H1 (cell line): ENCODE data around the gene DPP4. TPM values are rescaled to one million over a fixed set of nuclear protein-coding genes. Genes with fewer than 3 reads are reported as not detected.

ENCODE experiments used
- CTCF ChIA-PET: fragments of 300-600 bp; sonication (Branson Sonifier 250); formaldehyde crosslinking; loops from one replicate; lab custom pipeline; 2021; ENCODE audit not compliant: partially characterized antibody; lab: Charles Lee
- POLR2A ChIA-PET: fragments of 300-600 bp; sonication (Branson Sonifier 250); formaldehyde crosslinking; loops from one replicate; lab custom pipeline; 2021; ENCODE audit warnings: inconsistent platforms; ENCODE audit not compliant: partially characterized antibody; lab: Charles Lee
- DNase-seq, 2 experiments: peaks; one replicate each; pipeline versions ENCODE4 v3.0.0 to v3.0.0-alpha.2; 2010 to 2022; ENCODE audit warnings: low spot score in 2 of 2, low read depth in 1 of 2, mixed read lengths in 1 of 2
- FAIRE-seq: peaks from 2 replicates; lab custom pipeline; 2011; peaks lifted over from hg19 to GRCh38; lab: Jason Lieb, UNC
- H2AFZ ChIP-seq: 2 replicates; pipeline ENCODE4 v1.8.1; 2012; ENCODE audit warnings: low read length, inconsistent platforms
- H2AK5ac ChIP-seq: 2 replicates; pipeline ENCODE4 v1.6.1; 2013; ENCODE audit warnings: low read depth, low read length
- H2BK120ac ChIP-seq: replicated peaks from 2 replicates; pipeline ENCODE3; 2013; ENCODE audit warnings: low read depth, low read length, inconsistent platforms
- H2BK12ac ChIP-seq: 2 replicates; pipeline ENCODE4 v1.6.1; 2013; ENCODE audit warnings: low read depth, low read length
- H2BK15ac ChIP-seq: 2 replicates; pipeline ENCODE4 v1.6.1; 2013; ENCODE audit warnings: low read length
- H2BK20ac ChIP-seq: 2 replicates; pipeline ENCODE4 v1.6.1; 2013; ENCODE audit warnings: low read length
- H2BK5ac ChIP-seq: 2 replicates; pipeline ENCODE4 v1.6.1; 2013; ENCODE audit warnings: low read depth, low read length
- H3K14ac ChIP-seq: 2 replicates; pipeline ENCODE4 v1.6.1; 2013; ENCODE audit warnings: inconsistent platforms; ENCODE audit not compliant: insufficient read length
- H3K18ac ChIP-seq: 2 replicates; pipeline ENCODE4 v1.6.1; 2013; ENCODE audit warnings: low read length; ENCODE audit errors: extremely low read depth
- H3K23ac ChIP-seq: 2 replicates; pipeline ENCODE4 v1.6.1; 2013; ENCODE audit warnings: inconsistent platforms; ENCODE audit not compliant: insufficient read length
- H3K23me2 ChIP-seq: 2 replicates; pipeline ENCODE4 v1.6.1; 2013; ENCODE audit warnings: low read depth, low read length
- H3K27ac ChIP-seq: 2 replicates; pipeline ENCODE4 v1.6.1; 2011; ENCODE audit warnings: low read depth, low read length, inconsistent platforms
- H3K27me3 ChIP-seq, 4 experiments: replicated peaks in 1 of 4; 1 replicate in 1 of 4; 2 replicates in 3 of 4; pipeline versions ENCODE4 v1.6.1 to v1.8.1; 2011 to 2013; ENCODE audit warnings: low read length in 3 of 4, mild to moderate bottlenecking in 3 of 4, inconsistent platforms in 2 of 4, mixed read lengths in 2 of 4, moderate library complexity in 1 of 4; ENCODE audit not compliant: control insufficient read depth in 3 of 4, insufficient read depth in 3 of 4; ENCODE audit errors: extremely low read depth in 1 of 4
- H3K36me3 ChIP-seq, 4 experiments: 2 replicates each; pipeline versions ENCODE4 v1.6.1 to v1.8.1; 2011 to 2013; ENCODE audit warnings: mild to moderate bottlenecking in 4 of 4, low read length in 3 of 4, moderate library complexity in 2 of 4, control low read depth in 1 of 4, inconsistent platforms in 1 of 4; ENCODE audit not compliant: insufficient read depth in 4 of 4, control insufficient read depth in 2 of 4
- H3K4ac ChIP-seq: replicated peaks from 2 replicates; pipeline ENCODE3; 2013; ENCODE audit warnings: low read length, low read depth, mixed read lengths, inconsistent platforms; ENCODE audit not compliant: insufficient read length
- H3K4me1 ChIP-seq, 4 experiments: replicated peaks in 1 of 4; 1 replicate in 1 of 4; 2 replicates in 3 of 4; pipeline versions ENCODE4 v1.6.1 to v1.8.1; 2011 to 2013; ENCODE audit warnings: low read length in 3 of 4, inconsistent platforms in 2 of 4, mixed read lengths in 1 of 4; ENCODE audit not compliant: insufficient read depth in 4 of 4, control insufficient read depth in 3 of 4
- H3K4me2 ChIP-seq, 2 experiments: 2 replicates each; pipeline versions ENCODE4 v1.6.1 to v1.8.1; 2011 to 2013; ENCODE audit warnings: low read depth in 2 of 2, low read length in 2 of 2, control low read depth in 1 of 2, inconsistent platforms in 1 of 2, mild to moderate bottlenecking in 1 of 2; ENCODE audit not compliant: insufficient read depth in 1 of 2
- H3K4me3 ChIP-seq, 4 experiments: fragments of 200-600, 300-600 bp in 1 of 4; sonication (generic), shearing (Covaris generic), sonication (Bioruptor Twin) in 1 of 4; 2 replicates each; pipeline versions ENCODE4 v1.5.1 to v1.8.1; 2011 to 2016; ENCODE audit warnings: low read length in 4 of 4, low read depth in 3 of 4, control low read depth in 2 of 4, inconsistent platforms in 2 of 4, mild to moderate bottlenecking in 2 of 4, mixed read lengths in 1 of 4, moderate library complexity in 1 of 4; ENCODE audit not compliant: insufficient read depth in 2 of 4; ENCODE audit errors: extremely low read depth in 1 of 4
- H3K56ac ChIP-seq: replicated peaks from 2 replicates; pipeline ENCODE3; 2013; ENCODE audit warnings: low read depth, mild to moderate bottlenecking, mixed read lengths, low read length, inconsistent platforms; ENCODE audit not compliant: insufficient read length
- H3K79me1 ChIP-seq: 2 replicates; pipeline ENCODE4 v1.6.1; 2013; ENCODE audit warnings: low read depth, low read length, control low read depth
- H3K79me2 ChIP-seq, 2 experiments: 2 replicates each; pipeline versions ENCODE4 v1.6.1 to v1.8.1; 2012 to 2013; ENCODE audit warnings: low read length in 2 of 2, mild to moderate bottlenecking in 2 of 2, inconsistent platforms in 1 of 2; ENCODE audit not compliant: insufficient read depth in 2 of 2, control insufficient read depth in 1 of 2
- H3K9ac ChIP-seq, 4 experiments: replicated peaks in 1 of 4; 1 replicate in 1 of 4; 2 replicates in 3 of 4; pipeline versions ENCODE4 v1.6.1 to v1.8.1; 2011 to 2013; ENCODE audit warnings: low read depth in 3 of 4, low read length in 3 of 4, control low read depth in 2 of 4, mild to moderate bottlenecking in 2 of 4, moderate library complexity in 2 of 4, inconsistent platforms in 1 of 4; ENCODE audit errors: extremely low read depth in 1 of 4
- H3K9me3 ChIP-seq, 2 experiments: 2 replicates each; pipeline versions ENCODE4 v1.6.1 to v1.8.1; 2012 to 2013; ENCODE audit warnings: mild to moderate bottlenecking in 2 of 2, moderate library complexity in 2 of 2, control low read depth in 1 of 2, inconsistent platforms in 1 of 2, low read depth in 1 of 2, low read length in 1 of 2, mixed read lengths in 1 of 2; ENCODE audit not compliant: insufficient read depth in 2 of 2
- H4K20me1 ChIP-seq, 2 experiments: replicated peaks in 1 of 2; 2 replicates each; pipeline versions ENCODE3 to v1.8.1; 2011 to 2013; ENCODE audit warnings: inconsistent platforms in 2 of 2, low read length in 2 of 2, mild to moderate bottlenecking in 1 of 2; ENCODE audit not compliant: insufficient read depth in 2 of 2, control insufficient read depth in 1 of 2
- H4K5ac ChIP-seq: 2 replicates; pipeline ENCODE4 v1.6.1; 2013; ENCODE audit warnings: low read length, low read depth, mixed read lengths, inconsistent platforms; ENCODE audit not compliant: insufficient read length
- H4K8ac ChIP-seq: 2 replicates; pipeline ENCODE4 v1.8.0; 2013; ENCODE audit warnings: mild to moderate bottlenecking, moderate library complexity, low read length, inconsistent platforms; ENCODE audit not compliant: insufficient read depth; ENCODE audit errors: extremely low read depth
- H4K91ac ChIP-seq: replicated peaks from 2 replicates; pipeline ENCODE3; 2013; ENCODE audit warnings: low read length, mixed read lengths, inconsistent platforms; ENCODE audit not compliant: insufficient read length
- ASH2L ChIP-seq: fragments of 200-600, 300-600 bp; sonication (generic); IDR thresholded peaks from one replicate; pipeline ENCODE4 v1.7.1; 2017; ENCODE audit warnings: low read length
- GTF2F1 ChIP-seq: IDR thresholded peaks from 2 replicates; pipeline ENCODE4 v1.6.1; 2012; ENCODE audit warnings: low read depth, low read length, improper control_type of control experiment, borderline replicate concordance
- POLR2A ChIP-seq, 2 experiments: IDR thresholded peaks; 1 replicate in 1 of 2; 2 replicates in 1 of 2; pipeline ENCODE4 v1.6.1; 2011; ENCODE audit warnings: low read depth in 2 of 2, low read length in 2 of 2, mild to moderate bottlenecking in 2 of 2; ENCODE audit errors: control extremely low read depth in 1 of 2
- RNF2 ChIP-seq: fragments of 200-900, 300-1000 bp; sonication (generic); IDR thresholded peaks from 2 replicates; pipeline ENCODE4 v1.7.1; 2016; ENCODE audit warnings: borderline replicate concordance, low read depth, mild to moderate bottlenecking, antibody characterized with exemption, low read length; ENCODE audit not compliant: poor library complexity, severe bottlenecking; ENCODE audit errors: missing control alignments
- SAP30 ChIP-seq: fragments of 300-600 bp; sonication (generic); IDR thresholded peaks from 2 replicates; pipeline ENCODE4 v1.7.1; 2012; ENCODE audit warnings: low read length, moderate library complexity, mild to moderate bottlenecking, inconsistent platforms; ENCODE audit not compliant: insufficient read depth, insufficient replicate concordance
- TCF12 ChIP-seq: IDR thresholded peaks from 2 replicates; pipeline ENCODE4 v1.6.1; 2011; ENCODE audit warnings: low read depth, mild to moderate bottlenecking, low read length
- YY1 ChIP-seq: IDR thresholded peaks from 2 replicates; pipeline ENCODE4 v1.6.1; 2011; ENCODE audit warnings: low read depth, mild to moderate bottlenecking, low read length
- polyA plus RNA-seq, 7 experiments: library from polyadenylated mRNA; depleted of rRNA in 3 of 7; stranded (reverse) in 5 of 7; unstranded in 2 of 7; fragments of >200 nt in 5 of 7; fragments of 200-250 nt in 2 of 7; gene quantifications; 1 replicate in 5 of 7; 2 replicates in 1 of 7; 4 replicates in 1 of 7; pipeline versions ENCODE4 v1.2.1 to v1.2.3, GENCODE V29; 2011 to 2013; ENCODE audit warnings: missing spikeins in 2 of 7, mixed read lengths in 2 of 7
- total RNA-seq: library from RNA; stranded (reverse); fragmentation: NEBNext Ultra II Directional; extraction: Animal tissue kit (Norgen Biotek cat#: 25700); gene quantifications from 2 replicates; pipeline ENCODE4 v1.2.1, GENCODE V29; 2021
- TF ChIP-seq, protein P1 (sequence below): IDR thresholded peaks from 2 replicates; pipeline ENCODE4 v1.6.1; 2012; ENCODE audit warnings: low read length, inconsistent platforms

The DPP4 gene
- total and polyA plus RNA-seq, 2 of the 8 experiments (the other 6 are each of a cell fraction or from before 2014, with no cell fraction given), result 1.3 to 3.1 TPM

DNA sequence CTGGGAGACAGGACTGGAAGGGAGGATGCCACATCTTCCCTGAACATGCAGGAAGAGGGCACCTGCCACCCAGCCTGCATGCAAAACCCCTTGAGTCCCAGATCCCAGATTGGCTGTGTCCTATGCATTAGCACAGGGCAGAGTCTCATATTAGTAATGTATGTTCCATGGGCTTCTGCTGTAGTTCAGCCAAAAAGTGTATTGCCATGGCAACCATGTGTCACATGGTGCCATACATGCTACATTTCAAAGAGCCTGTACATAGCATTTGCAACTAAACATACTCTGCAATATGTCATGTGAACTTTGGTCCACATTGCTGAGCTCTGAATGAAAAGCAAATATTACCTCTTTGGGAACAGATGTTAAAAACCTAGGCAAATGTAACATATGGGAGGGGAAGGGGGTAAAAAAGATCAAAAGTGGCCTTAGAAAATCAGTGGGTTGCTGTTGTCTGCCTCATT, 78.4 kb downstream of the DPP4 start:
- Histone ChIP-seq H2BK20ac (no peak overlapping the region), H3K36me3 (no peaks in the 10 kb centered on the region), H4K8ac (no peak overlapping the region), H2BK15ac (no peak overlapping the region), H3K79me1 (no peaks in the 10 kb centered on the region), H3K18ac (no peak overlapping the region), H2BK12ac (no peak overlapping the region), H2BK120ac (no peak overlapping the region), H2AK5ac (no peak overlapping the region), H3K4me1 (peaks cover 0 to 8% (median 2%) of the 10 kb centered on the region in 4 experiments; a peak in 4 of 7 replicates), H3K79me2 (no peaks in the 10 kb centered on the region), H3K4me3 (no peak overlapping the region), H4K91ac (no peak overlapping the region), H3K27me3 (no peaks in the 10 kb centered on the region), H2BK5ac (no peak overlapping the region), H3K14ac (no peak overlapping the region), H3K56ac (no peak overlapping the region), H4K5ac (no peak overlapping the region), H3K27ac (no peak overlapping the region), H3K23ac (no peak overlapping the region), H3K23me2 (no peaks in the 10 kb centered on the region), H4K20me1 (no peaks in the 10 kb centered on the region), H3K4me2 (no peak overlapping the region), H3K9me3 (no peaks in the 10 kb centered on the region), H3K4ac (no peak overlapping the region), H2AFZ (no peak overlapping the region), H3K9ac (no peak overlapping the region)
- TF ChIP-seq, protein P1, sequence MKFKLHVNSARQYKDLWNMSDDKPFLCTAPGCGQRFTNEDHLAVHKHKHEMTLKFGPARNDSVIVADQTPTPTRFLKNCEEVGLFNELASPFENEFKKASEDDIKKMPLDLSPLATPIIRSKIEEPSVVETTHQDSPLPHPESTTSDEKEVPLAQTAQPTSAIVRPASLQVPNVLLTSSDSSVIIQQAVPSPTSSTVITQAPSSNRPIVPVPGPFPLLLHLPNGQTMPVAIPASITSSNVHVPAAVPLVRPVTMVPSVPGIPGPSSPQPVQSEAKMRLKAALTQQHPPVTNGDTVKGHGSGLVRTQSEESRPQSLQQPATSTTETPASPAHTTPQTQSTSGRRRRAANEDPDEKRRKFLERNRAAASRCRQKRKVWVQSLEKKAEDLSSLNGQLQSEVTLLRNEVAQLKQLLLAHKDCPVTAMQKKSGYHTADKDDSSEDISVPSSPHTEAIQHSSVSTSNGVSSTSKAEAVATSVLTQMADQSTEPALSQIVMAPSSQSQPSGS, result no peak
- TF ChIP-seq GTF2F1 (no peak), TCF12 (no peak), POLR2A (IDR thresholded peaks at IDR 0.05; ENCODE audit: control extremely low read depth in 1 of 2, low read depth in 2 of 2, low read length in 2 of 2) (no peak), RNF2 (no peak), YY1 (no peak), SAP30 (no peak), ASH2L (no peak)
- ChIA-PET POLR2A (interaction anchor here (0.6 kb wide), 1 partner anchor 95 kb away, joined by 3 read pairs; no protein-coding TSS in a partner anchor), CTCF (interaction anchor here (0.9 to 1.9 kb wide), 8 partner anchors 24 to 302 kb away, joined by 3 to 7 read pairs (median 3); no protein-coding TSS in a partner anchor)
- FAIRE-seq (no peak), DNase-seq (no peak)
